PFSK-1 (cell line): ENCODE measurements around the gene ZNF592.

ENCODE experiments used
- FOXP2 ChIP-seq: optimal IDR thresholded peaks from 2 replicates; pipeline ENCODE3; 2011; ENCODE audit warnings: borderline replicate concordance, control low read depth, inconsistent platforms; ENCODE audit not compliant: insufficient read depth; ENCODE audit errors: extremely low read length, extremely low read depth
- POLR2AphosphoS5 ChIP-seq: IDR thresholded peaks from 2 replicates; pipeline ENCODE4 v1.6.1; 2012; ENCODE audit warnings: low read depth, mild to moderate bottlenecking, control low read depth, low read length, moderate library complexity
- REST ChIP-seq, 2 experiments: IDR thresholded peaks; 2 replicates each; pipeline versions ENCODE4 v1.6.1 to v1.8.0; 2011 to 2012; ENCODE audit warnings: low read depth in 2 of 2, low read length in 2 of 2, control low read depth in 1 of 2, inconsistent platforms in 1 of 2, mild to moderate bottlenecking in 1 of 2, moderate library complexity in 1 of 2; ENCODE audit not compliant: insufficient read depth in 1 of 2
- SIN3A ChIP-seq: IDR thresholded peaks from 2 replicates; pipeline ENCODE4 v1.6.1; 2012; ENCODE audit warnings: mild to moderate bottlenecking, low read length, moderate library complexity, borderline replicate concordance; ENCODE audit not compliant: insufficient read depth
- TAF1 ChIP-seq: IDR thresholded peaks from 2 replicates; pipeline ENCODE4 v1.6.1; 2012; ENCODE audit warnings: low read length, control low read depth, borderline replicate concordance; ENCODE audit not compliant: insufficient read depth

ZNF592 gene

GRCh38 chr15:84834969-84835368 lies 86.6 kb downstream of the ZNF592 start:
- TF ChIP-seq SIN3A (no peak), FOXP2 (no peak), REST (IDR thresholded peaks at IDR 0.05; ENCODE audit: insufficient read depth in 1 of 2, low read depth in 2 of 2, low read length in 2 of 2) (no peak), TAF1 (no peak), POLR2AphosphoS5 (no peak)

- TF ChIP-seq POLR2AphosphoS5: no peak
Measured at GRCh38 chr15:84835661-84836337, 87.4 kb downstream of the ZNF592 start.

GRCh38 chr15:84836844-84837243 lies 88.5 kb downstream of the ZNF592 start:
- TF ChIP-seq REST (IDR thresholded peaks at IDR 0.05; ENCODE audit: insufficient read depth in 1 of 2, low read depth in 2 of 2, low read length in 2 of 2) (no peak), TAF1 (no peak), FOXP2 (no peak), POLR2AphosphoS5 (no peak), SIN3A (no peak)

GRCh38 chr15:84839714-84840113 lies 91.3 kb downstream of the ZNF592 start:
- TF ChIP-seq TAF1 (no peak), SIN3A (no peak), FOXP2 (no peak), POLR2AphosphoS5 (no peak), REST (IDR thresholded peaks at IDR 0.05; ENCODE audit: insufficient read depth in 1 of 2, low read depth in 2 of 2, low read length in 2 of 2) (no peak)

- no peak for TF ChIP-seq SIN3A
Measured at GRCh38 chr15:84840255-84840654, 91.9 kb downstream of the ZNF592 start.

- TF ChIP-seq POLR2AphosphoS5: no peak
- no peak for TF ChIP-seq REST (IDR thresholded peaks at IDR 0.05; ENCODE audit: insufficient read depth in 1 of 2, low read depth in 2 of 2, low read length in 2 of 2)
- TF ChIP-seq FOXP2: no peak
- TF ChIP-seq TAF1: no peak
- TF ChIP-seq SIN3A: no peak
Measured at GRCh38 chr15:84840741-84841429, 92.5 kb downstream of the ZNF592 start.
